ENCODE results near the gene SGSM1. TPM values are rescaled to one million over a fixed set of nuclear protein-coding genes. Genes with fewer than 3 reads are reported as not detected.

The SGSM1 gene
- polyA plus RNA-seq, 1 of the 3 experiments (the other 2 are of a cell fraction), result 0.15 TPM

- no peaks in the 10 kb centered on the region for H3K79me2 ChIP-seq (ENCODE audit: insufficient read depth)
- no peaks in the 10 kb centered on the region for H3K36me3 ChIP-seq (replicated peaks in 1 of 2; ENCODE audit: control insufficient read depth in 1 of 2, insufficient read depth in 2 of 2, low read length in 1 of 2)
- H3K9ac ChIP-seq, result no peak overlapping the region
- H3F3A ChIP-seq (replicated peaks; ENCODE audit: insufficient read depth), result no peaks in the 10 kb centered on the region
- POLR2A ChIA-PET, result no interaction called here
- 44% methylated on average over 8 of the region's 8 CpGs for WGBS (ENCODE audit: low lambda C conversion rate)
- no peaks in the 10 kb centered on the region for H3K4me1 ChIP-seq (ENCODE audit: control insufficient read depth in 1 of 2, insufficient read depth in 2 of 2, low read depth in 1 of 2, low read length in 1 of 2)
- H3K4me2 ChIP-seq, result no peak overlapping the region
- no peaks in the 10 kb centered on the region for H3K9me3 ChIP-seq
- H3K27me3 ChIP-seq (ENCODE audit: insufficient read depth), result no peaks in the 10 kb centered on the region; the same call in 1 of the 2 replicates
- no peaks in the 10 kb centered on the region for H4K20me1 ChIP-seq (ENCODE audit: insufficient read depth)
- DNase-seq, result peak; percentile 85
- CTCF ChIA-PET, result interaction anchor here (0.6 to 10.2 kb wide), 54 partner anchors 9 to 1455 kb away, joined by 3 to 208 read pairs (median 5); no protein-coding TSS in a partner anchor
- TF ChIP-seq MAX (IDR thresholded peaks at IDR 0.05; ENCODE audit: low read depth), result no peak
- TF ChIP-seq CTCF (IDR thresholded peaks at IDR 0.05), result peak; percentile 78
- TF ChIP-seq GATA2 (CRISPR knock-in tag; IDR thresholded peaks at IDR 0.05), result no peak
- TF ChIP-seq RCOR1 (IDR thresholded peaks at IDR 0.05; ENCODE audit: low read length), result 0 out of 2 replicates have a peak, but pooled peaks have one; percentile 21
- TF ChIP-seq RAD21 (IDR thresholded peaks at IDR 0.05; ENCODE audit: low read length), result peak; percentile 94
- TF ChIP-seq MXI1 (IDR thresholded peaks at IDR 0.05; ENCODE audit: low read depth, low read length), result no peak
- TF ChIP-seq MEF2A (IDR thresholded peaks at IDR 0.05; ENCODE audit: borderline replicate concordance, low read depth), result no peak
- peak; percentile 76; the same call in 1 of the 2 replicates for TF ChIP-seq SMC3 (IDR thresholded peaks at IDR 0.05; ENCODE audit: low read depth, low read length)
- TF ChIP-seq ZBTB33 (IDR thresholded peaks at IDR 0.05; ENCODE audit: borderline replicate concordance, low read depth), result no peak
- TF ChIP-seq FOXJ3 (CRISPR knock-in tag; IDR thresholded peaks at IDR 0.05), result no peak
- no peak for TF ChIP-seq EZH2phosphoT487 (IDR thresholded peaks at IDR 0.05; ENCODE audit: borderline replicate concordance, low read depth)
- TF ChIP-seq CHD2 (IDR thresholded peaks at IDR 0.05; ENCODE audit: low read length, partially characterized antibody), result peak; percentile 28
- no peak for TF ChIP-seq TCF12 (IDR thresholded peaks at IDR 0.05)
- TF ChIP-seq USF2 (IDR thresholded peaks at IDR 0.05; ENCODE audit: borderline replicate concordance, low read depth, low read length), result no peak
- TF ChIP-seq POLR2AphosphoS5 (IDR thresholded peaks at IDR 0.05; ENCODE audit: low read depth, low read length), result no peak
- TF ChIP-seq RXRA (IDR thresholded peaks at IDR 0.05; ENCODE audit: borderline replicate concordance, low read depth), result no peak
- TF ChIP-seq EP300 (IDR thresholded peaks at IDR 0.05; ENCODE audit: borderline replicate concordance in 1 of 2, low read depth in 1 of 2, low read length in 1 of 2), result no peak
- TF ChIP-seq YY1 (IDR thresholded peaks at IDR 0.05; ENCODE audit: low read depth), result no peak
- no peaks in the 10 kb centered on the region for H3K9me2 ChIP-seq
- no peak overlapping the region; a peak in 1 of 4 replicates for H3K4me3 ChIP-seq (ENCODE audit: low read depth in 2 of 2, low read length in 1 of 2)
- no peak overlapping the region for H3K27ac ChIP-seq (ENCODE audit: low read depth in 2 of 2, low read length in 1 of 2)
- H2AFZ ChIP-seq (ENCODE audit: low read depth), result no peak overlapping the region
Measured at GRCh38 chr22:24768537-24769374, 37.3 kb upstream of the SGSM1 start.

All from SK-N-SH (cell line).